ENCODE measurements around the gene UMAD1.
"Not testable (repeated sequence)": the region's sequence is repeated elsewhere in the genome, so short reads cannot be mapped to it uniquely, and the experiment has no call there.

The UMAD1 gene

DNA sequence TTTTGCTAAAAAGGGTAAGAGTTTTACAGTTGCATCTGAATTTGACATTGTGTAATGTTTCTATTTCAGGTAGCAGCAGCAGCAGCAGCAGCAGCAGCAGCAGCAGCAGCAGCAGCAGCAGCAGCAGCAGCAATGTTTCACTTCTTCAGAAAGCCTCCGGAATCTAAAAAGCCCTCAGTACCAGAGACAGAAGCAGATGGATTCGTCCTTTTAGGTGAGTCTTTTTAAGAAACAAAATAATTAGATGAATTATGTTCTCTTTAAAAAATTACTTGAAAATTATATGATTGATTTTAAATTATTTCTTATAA is 32.6 kb downstream of the UMAD1 start:
- Histone ChIP-seq H3K27ac (no peak overlapping the region), H3K27me3 (replicated peaks) (no peaks in the 10 kb centered on the region), H3K36me3 (replicated peaks) (no peaks in the 10 kb centered on the region), H3K4me3 (ENCODE audit: low read depth, low read length) (no peak overlapping the region)
- no peak for TF ChIP-seq CTCF (IDR thresholded peaks at IDR 0.05; ENCODE audit: low read depth, low read length, missing control alignments)
- in situ Hi-C loops (cut with HindIII; ENCODE audit: low pct_ligation_motif_present, low sequenced_read_pairs), result no loop called here
- DNase-seq, result no peak

DNA sequence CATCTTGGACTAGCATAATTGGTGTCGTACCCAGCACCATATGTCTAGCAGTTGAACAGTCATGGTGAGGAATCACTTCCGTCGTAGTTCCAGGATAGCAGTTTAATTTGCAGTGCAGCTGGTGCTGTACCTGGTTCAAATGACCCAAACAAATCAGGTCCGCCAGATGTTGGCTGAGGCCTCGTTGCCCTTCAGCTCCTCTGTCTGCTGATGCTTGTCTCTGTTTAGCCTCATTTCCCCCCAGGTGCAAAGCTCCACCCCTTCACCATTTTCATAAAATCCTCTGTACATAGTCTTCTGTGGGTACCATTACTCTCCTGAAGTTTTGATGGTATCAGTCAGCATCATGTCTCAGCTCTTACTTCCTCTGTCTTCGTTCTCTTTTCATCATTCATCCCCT is 35.1 kb downstream of the UMAD1 start:
- DNase-seq, result no peak
- in situ Hi-C loops (cut with HindIII; ENCODE audit: low pct_ligation_motif_present, low sequenced_read_pairs), result no loop called here
- no peak for TF ChIP-seq CTCF (IDR thresholded peaks at IDR 0.05; ENCODE audit: low read depth, low read length, missing control alignments)
- H3K27me3 ChIP-seq (replicated peaks), result no peaks in the 10 kb centered on the region
- no peaks in the 10 kb centered on the region for H3K36me3 ChIP-seq (replicated peaks)
- no peak overlapping the region for H3K4me3 ChIP-seq (ENCODE audit: low read depth, low read length)
- no peak overlapping the region for H3K27ac ChIP-seq

- H3K27me3 ChIP-seq (replicated peaks); DNase-seq; in situ Hi-C loops (cut with HindIII; ENCODE audit: low pct_ligation_motif_present, low sequenced_read_pairs); H3K4me3 ChIP-seq (ENCODE audit: low read depth, low read length); H3K36me3 ChIP-seq (replicated peaks); H3K27ac ChIP-seq: not testable (repeated sequence)
Measured at GRCh38 chr7:7679640-7680039, 39.1 kb downstream of the UMAD1 start.

- TF ChIP-seq CTCF (IDR thresholded peaks at IDR 0.05; ENCODE audit: low read depth, low read length, missing control alignments), result peak; percentile 38
- in situ Hi-C loops (cut with HindIII; ENCODE audit: low pct_ligation_motif_present, low sequenced_read_pairs), result no loop called here
- H3K36me3 ChIP-seq (replicated peaks), result no peaks in the 10 kb centered on the region
- H3K27ac ChIP-seq, result no peak overlapping the region
- DNase-seq, result peak; percentile 60
- H3K4me3 ChIP-seq (ENCODE audit: low read depth, low read length), result no peak overlapping the region
- H3K27me3 ChIP-seq (replicated peaks), result no peaks in the 10 kb centered on the region
Measured at GRCh38 chr7:7681191-7681935, 40.8 kb downstream of the UMAD1 start.

GRCh38 chr7:7681936-7682329 is 41.4 kb downstream of the UMAD1 start:
- no peaks in the 10 kb centered on the region for H3K36me3 ChIP-seq (replicated peaks)
- in situ Hi-C loops (cut with HindIII; ENCODE audit: low pct_ligation_motif_present, low sequenced_read_pairs), result no loop called here
- H3K27me3 ChIP-seq (replicated peaks), result no peaks in the 10 kb centered on the region
- no peak for DNase-seq
- TF ChIP-seq CTCF (IDR thresholded peaks at IDR 0.05; ENCODE audit: low read depth, low read length, missing control alignments), result no peak
- no peak overlapping the region for H3K27ac ChIP-seq
- H3K4me3 ChIP-seq (ENCODE audit: low read depth, low read length), result no peak overlapping the region

- in situ Hi-C loops (cut with HindIII; ENCODE audit: low pct_ligation_motif_present, low sequenced_read_pairs), result no loop called here
Measured at GRCh38 chr7:7682861-7683260, 42.3 kb downstream of the UMAD1 start.

More at GRCh38 chr7:7682861-7683260, 42.3 kb downstream of the UMAD1 start:
- Histone ChIP-seq H3K4me3 (ENCODE audit: low read depth, low read length) (no peak overlapping the region), H3K27ac (no peak overlapping the region), H3K36me3 (replicated peaks) (no peaks in the 10 kb centered on the region), H3K27me3 (replicated peaks) (no peaks in the 10 kb centered on the region)
- DNase-seq, result no peak
- TF ChIP-seq CTCF (IDR thresholded peaks at IDR 0.05; ENCODE audit: low read depth, low read length, missing control alignments), result no peak
